GM12878 (cell line): ENCODE data around the gene SPNS1. TPM values are rescaled to one million over a fixed set of nuclear protein-coding genes. Genes with fewer than 3 reads are reported as not detected.

Experiments used
- ATAC-seq: fragments of 200-7000 bp; cut with Tn5 transposase; 3 replicates; pipeline ENCODE4 v1.9.1; 2020; ENCODE audit warnings: mild to moderate bottlenecking, moderate library complexity
- BruUV-seq: library from RNA; stranded (reverse); fragments of 400-500 nt; replicated peaks from 2 replicates; lab custom pipeline; 2021; lab: Mats Ljungman, UMichigan
- CTCF ChIA-PET: fragments of 300-600 bp; sonication (Branson Sonifier 250); formaldehyde crosslinking; extraction: SDS; loops from one replicate; lab custom pipeline; 2021; ENCODE audit warnings: inconsistent platforms; lab: Yijun Ruan, JAX
- POLR2A ChIA-PET: fragments of 350-600 bp; formaldehyde crosslinking; extraction: SDS; loops from one replicate; lab custom pipeline; 2021; ENCODE audit warnings: inconsistent platforms; lab: Charles Lee
- RAD21 ChIA-PET: fragments of 300-600 bp; sonication (Branson Sonifier 250); formaldehyde crosslinking; loops from one replicate; lab custom pipeline; 2023; ENCODE audit warnings: antibody characterized with exemption; ENCODE audit not compliant: unreplicated experiment; lab: Charles Lee
- SMC1A ChIA-PET: fragments of 300-600 bp; sonication (Branson Sonifier 250); formaldehyde crosslinking; loops from one replicate; lab custom pipeline; 2023; ENCODE audit not compliant: unreplicated experiment, uncharacterized antibody; lab: Charles Lee
- DNase-seq: peaks from one replicate; pipeline ENCODE4 v3.0.0-alpha.2; 2011; ENCODE audit warnings: low read depth, low spot score
- FAIRE-seq: peaks from 3 replicates; lab custom pipeline; 2011; peaks lifted over from hg19 to GRCh38; lab: Jason Lieb, UNC
- H2AFZ ChIP-seq: 2 replicates; pipeline ENCODE4 v1.6.0; 2011; ENCODE audit warnings: low read depth, low read length, control low read depth; ENCODE audit not compliant: control insufficient read depth
- H3K27ac ChIP-seq: 2 replicates; pipeline ENCODE4 v1.5.1; 2011; ENCODE audit warnings: control low read depth; ENCODE audit not compliant: control insufficient read depth, insufficient read depth
- H3K27me3 ChIP-seq, 2 experiments: replicated peaks in 1 of 2; 2 replicates each; pipeline versions ENCODE4 v1.6.0 to v1.6.1; 2011; ENCODE audit warnings: low read length in 1 of 2; ENCODE audit not compliant: control insufficient read depth in 2 of 2, insufficient read depth in 2 of 2
- H3K36me3 ChIP-seq, 2 experiments: 2 replicates each; pipeline ENCODE4 v1.5.1; 2011; ENCODE audit warnings: low read length in 1 of 2; ENCODE audit not compliant: control insufficient read depth in 2 of 2, insufficient read depth in 2 of 2
- H3K4me1 ChIP-seq: 2 replicates; pipeline ENCODE4 v1.6.1; 2011; ENCODE audit warnings: mild to moderate bottlenecking, low read length, moderate library complexity, mixed read lengths; ENCODE audit not compliant: control insufficient read depth, insufficient read depth
- H3K4me2 ChIP-seq: 2 replicates; pipeline ENCODE4 v1.6.0; 2011; ENCODE audit warnings: control low read depth; ENCODE audit not compliant: control insufficient read depth, insufficient read depth
- H3K4me3 ChIP-seq: fragments of 200-600 bp; sonication (generic); 2 replicates; pipeline ENCODE4 v1.5.1; 2016
- H3K79me2 ChIP-seq: 2 replicates; pipeline ENCODE4 v1.6.0; 2011; ENCODE audit warnings: low read length; ENCODE audit not compliant: control insufficient read depth, insufficient read depth
- H3K9ac ChIP-seq: 2 replicates; pipeline ENCODE4 v1.8.0; 2011; ENCODE audit warnings: low read length, control low read depth, mixed read lengths; ENCODE audit not compliant: control insufficient read depth, insufficient read depth
- H3K9me3 ChIP-seq: replicated peaks from 3 replicates; pipeline ENCODE4 v1.5.1; 2011; ENCODE audit warnings: mild to moderate bottlenecking, low read length; ENCODE audit not compliant: control insufficient read depth, insufficient read depth
- H4K20me1 ChIP-seq: 2 replicates; pipeline ENCODE4 v1.6.0; 2011; ENCODE audit not compliant: control insufficient read depth, insufficient read depth
- BCLAF1 ChIP-seq: fragments of 450-650 bp; IDR thresholded peaks from 2 replicates; pipeline ENCODE4 v1.6.1; 2017; ENCODE audit warnings: antibody characterized with exemption, mild to moderate bottlenecking, moderate library complexity
- BHLHE40 ChIP-seq, 2 experiments: fragments of 450-650 bp in 1 of 2; IDR thresholded peaks; 2 replicates each; pipeline ENCODE4 v1.6.1; 2011 to 2017; ENCODE audit warnings: low read depth in 2 of 2, borderline replicate concordance in 1 of 2, improper control_type of control experiment in 1 of 2, low read length in 1 of 2, mild to moderate bottlenecking in 1 of 2
- EED ChIP-seq: sonication (generic); IDR thresholded peaks from 2 replicates; pipeline ENCODE4 v1.6.1; 2016; ENCODE audit warnings: antibody characterized with exemption, low read depth
- EP300 ChIP-seq, 2 experiments: fragments of 150-350 bp in 1 of 2; IDR thresholded peaks; 2 replicates each; pipeline ENCODE4 v1.6.1; 2011 to 2012; ENCODE audit warnings: low read depth in 2 of 2, low read length in 2 of 2, borderline replicate concordance in 1 of 2, improper control_type of control experiment in 1 of 2, inconsistent platforms in 1 of 2; ENCODE audit not compliant: control insufficient read depth in 1 of 2
- FOXM1 ChIP-seq: IDR thresholded peaks from 2 replicates; pipeline ENCODE4 v1.6.1; 2012; ENCODE audit warnings: low read depth, mild to moderate bottlenecking, inconsistent platforms, low read length, moderate library complexity
- IKZF1 ChIP-seq: fragments of 450-650 bp; conservative IDR thresholded peaks from 2 replicates; pipeline ENCODE4 v1.6.1; 2017; ENCODE audit warnings: antibody characterized with exemption, mild to moderate bottlenecking
- MEF2A ChIP-seq: IDR thresholded peaks from 2 replicates; pipeline ENCODE4 v1.6.1; 2011; ENCODE audit warnings: low read depth, mild to moderate bottlenecking, low read length, moderate library complexity; ENCODE audit not compliant: insufficient read depth
- MEF2B ChIP-seq: fragments of 450-650 bp; IDR thresholded peaks from 2 replicates; pipeline ENCODE4 v1.6.1; 2018; ENCODE audit warnings: mild to moderate bottlenecking, moderate library complexity; ENCODE audit not compliant: partially characterized antibody, poor library complexity, severe bottlenecking
- NR2C2 ChIP-seq: IDR thresholded peaks from 2 replicates; pipeline ENCODE4 v1.6.1; 2011; ENCODE audit warnings: borderline replicate concordance, low read depth; ENCODE audit not compliant: control insufficient read depth, insufficient read length
- NR2F1 ChIP-seq: fragments of 450-650 bp; conservative IDR thresholded peaks from 2 replicates; pipeline ENCODE4 v1.6.1; 2017; ENCODE audit warnings: mild to moderate bottlenecking
- SMARCA5 ChIP-seq: fragments of 450-650 bp; IDR thresholded peaks from 2 replicates; pipeline ENCODE4 v1.6.1; 2017; ENCODE audit warnings: mild to moderate bottlenecking
- SMC3 ChIP-seq: IDR thresholded peaks from 2 replicates; pipeline ENCODE4 v1.6.1; 2011; ENCODE audit warnings: low read length, improper control_type of control experiment, borderline replicate concordance
- TBL1XR1 ChIP-seq: IDR thresholded peaks from 2 replicates; pipeline ENCODE4 v1.6.1; 2012; ENCODE audit warnings: low read depth, low read length, improper control_type of control experiment
- ZNF274 ChIP-seq: IDR thresholded peaks from one replicate; pipeline ENCODE4 v1.8.0; 2011; ENCODE audit not compliant: insufficient read length, insufficient read depth
- WGBS: methylation state at CpG from one replicate; pipeline ENCODE4 v1.1.6; 2016; ENCODE audit warnings: low lambda C conversion rate; ENCODE audit not compliant: insufficient replicate concordance, insufficient coverage; ENCODE audit errors: missing lambda C conversion rate; 5-methylcytosine and 5-hydroxymethylcytosine counted together
- in situ Hi-C: fragments of 300-500 bp; cut with MboI; formaldehyde crosslinking; loops from 9 replicates; pipeline ENCODE4 v1.14.3; 2018; ENCODE audit warnings: mixed read lengths
- intact Hi-C: fragments of 100-400 bp; cut with micrococcal nuclease; formaldehyde crosslinking; loops from one replicate; pipeline ENCODE4 v1.14.2; 2022; ENCODE audit not compliant: unreplicated experiment
- polyA plus RNA-seq, 11 experiments: library from polyadenylated mRNA; depleted of rRNA in 4 of 11; unstranded in 6 of 11; stranded (reverse) in 5 of 11; fragments of >200 nt; fragmentation: Nextera tagmentation in 4 of 11; fragmentation: Illumina TruSeq in 1 of 11; extraction: Ambion mirVana in 4 of 11; extraction: Trizol in 1 of 11; gene quantifications; 1 replicate in 1 of 11; 2 replicates in 10 of 11; pipeline versions ENCODE4 v1.2.1 to v1.2.3, GENCODE V29; 2011 to 2016; ENCODE audit warnings: inconsistent platforms in 2 of 11, missing spikeins in 2 of 11, low read depth in 1 of 11
- total RNA-seq, 4 experiments: library from RNA; depleted of rRNA in 3 of 4; stranded (reverse); fragments of >200 nt in 3 of 4; fragmentation: Illumina TruSeq in 1 of 4; extraction: Trizol in 1 of 4; gene quantifications; 2 replicates each; pipeline versions ENCODE4 v1.2.1 to v1.2.3, GENCODE V29; 2013 to 2021
- TF ChIP-seq, protein P1 (sequence below): fragments of 450-650 bp; IDR thresholded peaks from 2 replicates; pipeline ENCODE4 v1.6.1; 2017; ENCODE audit warnings: mild to moderate bottlenecking, moderate library complexity
- TF ChIP-seq, protein P2 (sequence below): IDR thresholded peaks from 2 replicates; pipeline ENCODE4 v1.6.1; 2012; ENCODE audit warnings: low read depth, low read length, improper control_type of control experiment

SPNS1 gene
- total and polyA plus RNA-seq, 10 of the 15 experiments (the other 5 are each of a cell fraction or from before 2014, with no cell fraction given) = 0.16 to 37.6 (median 12.0) TPM

- peaks cover 2% of the 10 kb centered on the region for H3K79me2 ChIP-seq
- ChIA-PET RAD21 (interaction anchor here (0.5 kb wide), 1 partner anchor 48 kb away, joined by 4 read pairs; no protein-coding TSS in a partner anchor), SMC1A (interaction anchor here (1.1 kb wide), 1 partner anchor 14 kb away, joined by 3 read pairs; no protein-coding TSS in a partner anchor), POLR2A (interaction anchor here (1.1 kb wide), 1 partner anchor 15 kb away, joined by 4 read pairs; no protein-coding TSS in a partner anchor), CTCF (interaction anchor here (1.0 to 1.2 kb wide), 2 partner anchors 13 to 15 kb away, joined by 3 to 4 read pairs; no protein-coding TSS in a partner anchor)
- H3K4me2 ChIP-seq = no peak overlapping the region
- no peak overlapping the region for H3K27ac ChIP-seq
- no TSS peak for BruUV-seq
- no peak overlapping the region for H3K9ac ChIP-seq
- WGBS = 96% methylated on average over 6 of the region's 6 CpGs
- DNase-seq = no peak
- H3K27me3 ChIP-seq = no peaks in the 10 kb centered on the region
- H2AFZ ChIP-seq = no peak overlapping the region
- H3K36me3 ChIP-seq = peaks cover 25 to 32% of the 10 kb centered on the region in 2 experiments
- no peak overlapping the region for H3K4me3 ChIP-seq
- in situ Hi-C loops = no loop called here
- no peak for FAIRE-seq
- H3K4me1 ChIP-seq = no peaks in the 10 kb centered on the region
- H4K20me1 ChIP-seq = no peaks in the 10 kb centered on the region
- no peaks in the 10 kb centered on the region for H3K9me3 ChIP-seq
- no peak for ATAC-seq
- intact Hi-C loops = no loop called here
- TF ChIP-seq FOXM1 (no peak), TBL1XR1 (no peak), BCLAF1 (no peak), EP300 (IDR thresholded peaks at IDR 0.05; ENCODE audit: borderline replicate concordance in 1 of 2, control insufficient read depth in 1 of 2, low read depth in 2 of 2, low read length in 2 of 2) (no peak), SMC3 (no peak), MEF2B (no peak), EED (no peak), IKZF1 (no peak), ZNF274 (no peak), NR2F1 (no peak), SMARCA5 (no peak), MEF2A (no peak), BHLHE40 (IDR thresholded peaks at IDR 0.05; ENCODE audit: borderline replicate concordance in 1 of 2, low read depth in 2 of 2, low read length in 1 of 2) (no peak), NR2C2 (no peak)
- TF ChIP-seq, protein P1, sequence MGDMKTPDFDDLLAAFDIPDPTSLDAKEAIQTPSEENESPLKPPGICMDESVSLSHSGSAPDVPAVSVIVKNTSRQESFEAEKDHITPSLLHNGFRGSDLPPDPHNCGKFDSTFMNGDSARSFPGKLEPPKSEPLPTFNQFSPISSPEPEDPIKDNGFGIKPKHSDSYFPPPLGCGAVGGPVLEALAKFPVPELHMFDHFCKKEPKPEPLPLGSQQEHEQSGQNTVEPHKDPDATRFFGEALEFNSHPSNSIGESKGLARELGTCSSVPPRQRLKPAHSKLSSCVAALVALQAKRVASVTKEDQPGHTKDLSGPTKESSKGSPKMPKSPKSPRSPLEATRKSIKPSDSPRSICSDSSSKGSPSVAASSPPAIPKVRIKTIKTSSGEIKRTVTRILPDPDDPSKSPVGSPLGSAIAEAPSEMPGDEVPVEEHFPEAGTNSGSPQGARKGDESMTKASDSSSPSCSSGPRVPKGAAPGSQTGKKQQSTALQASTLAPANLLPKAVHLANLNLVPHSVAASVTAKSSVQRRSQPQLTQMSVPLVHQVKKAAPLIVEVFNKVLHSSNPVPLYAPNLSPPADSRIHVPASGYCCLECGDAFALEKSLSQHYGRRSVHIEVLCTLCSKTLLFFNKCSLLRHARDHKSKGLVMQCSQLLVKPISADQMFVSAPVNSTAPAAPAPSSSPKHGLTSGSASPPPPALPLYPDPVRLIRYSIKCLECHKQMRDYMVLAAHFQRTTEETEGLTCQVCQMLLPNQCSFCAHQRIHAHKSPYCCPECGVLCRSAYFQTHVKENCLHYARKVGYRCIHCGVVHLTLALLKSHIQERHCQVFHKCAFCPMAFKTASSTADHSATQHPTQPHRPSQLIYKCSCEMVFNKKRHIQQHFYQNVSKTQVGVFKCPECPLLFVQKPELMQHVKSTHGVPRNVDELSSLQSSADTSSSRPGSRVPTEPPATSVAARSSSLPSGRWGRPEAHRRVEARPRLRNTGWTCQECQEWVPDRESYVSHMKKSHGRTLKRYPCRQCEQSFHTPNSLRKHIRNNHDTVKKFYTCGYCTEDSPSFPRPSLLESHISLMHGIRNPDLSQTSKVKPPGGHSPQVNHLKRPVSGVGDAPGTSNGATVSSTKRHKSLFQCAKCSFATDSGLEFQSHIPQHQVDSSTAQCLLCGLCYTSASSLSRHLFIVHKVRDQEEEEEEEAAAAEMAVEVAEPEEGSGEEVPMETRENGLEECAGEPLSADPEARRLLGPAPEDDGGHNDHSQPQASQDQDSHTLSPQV = no peak
- TF ChIP-seq, protein P2, sequence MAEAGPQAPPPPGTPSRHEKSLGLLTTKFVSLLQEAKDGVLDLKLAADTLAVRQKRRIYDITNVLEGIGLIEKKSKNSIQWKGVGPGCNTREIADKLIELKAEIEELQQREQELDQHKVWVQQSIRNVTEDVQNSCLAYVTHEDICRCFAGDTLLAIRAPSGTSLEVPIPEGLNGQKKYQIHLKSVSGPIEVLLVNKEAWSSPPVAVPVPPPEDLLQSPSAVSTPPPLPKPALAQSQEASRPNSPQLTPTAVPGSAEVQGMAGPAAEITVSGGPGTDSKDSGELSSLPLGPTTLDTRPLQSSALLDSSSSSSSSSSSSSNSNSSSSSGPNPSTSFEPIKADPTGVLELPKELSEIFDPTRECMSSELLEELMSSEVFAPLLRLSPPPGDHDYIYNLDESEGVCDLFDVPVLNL = no peak
Observed at GRCh38 chr16:28958836-28959235, 15.7 kb upstream of the SPNS1 start.
